ENCODE results near the gene ATP1A4.
"Not testable (repeated sequence)": the region's sequence is repeated elsewhere in the genome, so short reads cannot be mapped to it uniquely, and the experiment has no call there.

ATP1A4 gene

DNA sequence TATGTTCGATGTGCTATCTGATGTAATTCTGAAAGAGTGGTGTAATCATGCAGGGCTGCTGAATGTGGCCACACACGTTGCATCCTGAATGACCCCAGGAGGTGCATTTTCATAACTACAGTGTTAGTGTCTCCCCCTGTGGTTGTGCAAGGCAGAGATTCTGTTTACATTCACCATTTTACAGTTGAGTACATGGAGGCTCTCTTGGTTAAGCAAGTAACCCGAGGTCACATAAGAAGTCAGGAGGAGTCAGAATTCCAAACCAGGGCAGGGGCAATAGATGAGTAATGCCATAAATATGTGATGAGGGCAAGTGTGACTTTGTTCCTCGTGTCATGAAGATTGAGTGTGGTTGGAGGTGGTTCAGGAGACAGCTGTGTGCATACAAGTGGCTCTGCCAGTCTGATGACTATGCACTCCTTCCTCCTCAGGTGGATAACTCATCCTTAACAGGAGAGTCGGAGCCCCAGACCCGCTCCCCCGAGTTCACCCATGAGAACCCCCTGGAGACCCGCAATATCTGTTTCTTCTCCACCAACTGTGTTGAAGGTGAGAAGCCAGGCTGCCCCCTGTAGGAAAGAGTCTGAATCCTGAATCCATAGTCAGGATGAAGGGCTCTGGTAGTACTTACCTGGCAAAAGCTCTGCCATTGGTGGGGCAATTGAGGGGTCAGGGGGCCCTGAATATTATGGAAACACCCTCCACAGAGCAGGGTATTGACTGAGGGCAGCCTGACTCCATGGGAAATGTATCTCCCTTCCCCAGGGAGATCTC is 26.5 kb upstream of the ATP1A4 start:
- DNase-seq = no peak

DNA sequence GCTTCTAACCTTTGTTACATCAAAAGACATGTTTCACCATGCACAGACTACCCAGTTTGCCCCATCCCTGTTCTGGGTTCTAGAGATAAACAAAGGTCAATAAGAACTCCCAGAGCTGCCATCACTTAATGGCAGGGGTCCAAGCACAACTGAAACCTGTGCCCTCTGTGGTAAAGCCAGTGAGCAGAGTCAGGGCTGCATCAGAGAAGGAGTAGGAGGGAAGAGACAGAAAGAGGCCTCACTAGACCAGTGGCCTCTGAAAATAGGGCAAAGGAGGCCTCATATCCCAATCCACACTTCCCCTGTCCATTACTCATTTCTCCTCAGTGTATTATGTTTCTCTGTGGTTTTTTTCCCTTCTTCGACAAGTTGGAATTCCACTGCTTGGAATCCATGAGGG is 25.7 kb upstream of the ATP1A4 start:
- no peak for DNase-seq

DNA sequence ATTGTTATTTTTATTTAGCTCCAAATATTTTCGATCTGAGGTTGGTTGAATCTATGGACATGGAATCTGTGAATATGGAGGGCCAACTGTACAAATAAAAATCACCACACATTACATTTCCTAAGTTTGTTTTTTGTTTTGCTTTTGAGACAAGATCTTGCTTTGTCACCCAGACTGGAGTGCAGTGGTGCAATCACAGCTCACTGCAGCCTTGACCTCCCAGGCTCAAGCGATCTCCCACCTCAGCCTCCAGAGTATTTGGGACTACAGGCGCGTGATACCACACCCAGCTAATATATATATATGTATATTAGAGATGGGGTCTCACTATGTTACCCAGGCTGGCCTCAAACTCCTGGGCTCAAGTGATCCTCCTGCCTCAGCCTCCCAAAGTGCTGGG is 25.1 kb upstream of the ATP1A4 start:
- not testable (repeated sequence) for DNase-seq

DNA sequence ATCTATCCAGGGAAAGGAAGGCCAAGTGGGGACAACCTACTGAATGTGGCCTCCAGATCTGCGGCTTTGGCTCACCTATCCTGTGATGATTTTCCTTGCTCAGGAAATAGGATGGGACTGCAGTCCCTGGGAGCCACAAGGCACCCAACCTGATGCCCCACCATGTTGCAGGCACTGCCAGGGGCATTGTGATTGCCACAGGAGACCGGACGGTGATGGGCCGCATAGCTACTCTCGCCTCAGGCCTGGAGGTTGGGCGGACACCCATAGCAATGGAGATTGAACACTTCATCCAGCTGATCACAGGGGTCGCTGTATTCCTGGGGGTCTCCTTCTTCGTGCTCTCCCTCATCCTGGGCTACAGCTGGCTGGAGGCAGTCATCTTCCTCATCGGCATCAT is 24.0 kb upstream of the ATP1A4 start:
- DNase-seq = no peak

DNA sequence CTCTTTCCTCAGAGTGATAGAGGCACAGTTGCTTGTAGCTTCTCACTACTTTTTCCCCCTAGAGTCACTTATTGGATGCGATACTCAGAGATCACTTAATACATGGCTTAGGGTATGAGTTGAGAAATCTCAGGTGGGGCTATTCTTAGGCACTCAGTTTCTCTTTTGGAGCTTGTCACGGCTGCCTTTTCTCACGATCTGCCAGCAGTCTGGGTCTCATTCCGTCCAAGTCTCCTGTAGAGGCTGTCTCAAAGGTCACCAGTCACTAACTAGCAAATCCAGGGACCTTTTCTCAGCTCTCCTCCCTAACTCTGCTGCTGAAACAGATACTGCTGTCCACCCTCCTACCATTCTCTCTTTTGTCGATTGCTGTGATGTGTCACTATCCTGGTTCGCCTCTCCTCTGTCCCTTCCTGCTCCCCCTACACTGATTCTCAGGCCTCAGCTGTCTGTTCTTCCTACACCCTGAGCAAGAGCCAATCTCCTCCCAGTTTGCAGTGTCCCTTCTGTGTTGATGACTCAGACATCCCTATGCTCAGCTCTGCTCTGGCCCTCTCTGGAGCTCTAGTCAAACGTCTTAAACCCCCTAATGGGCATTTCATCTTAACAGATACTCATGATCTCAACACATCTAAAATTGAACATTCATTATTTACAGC is 23.4 kb upstream of the ATP1A4 start:
- DNase-seq = no peak

DNA sequence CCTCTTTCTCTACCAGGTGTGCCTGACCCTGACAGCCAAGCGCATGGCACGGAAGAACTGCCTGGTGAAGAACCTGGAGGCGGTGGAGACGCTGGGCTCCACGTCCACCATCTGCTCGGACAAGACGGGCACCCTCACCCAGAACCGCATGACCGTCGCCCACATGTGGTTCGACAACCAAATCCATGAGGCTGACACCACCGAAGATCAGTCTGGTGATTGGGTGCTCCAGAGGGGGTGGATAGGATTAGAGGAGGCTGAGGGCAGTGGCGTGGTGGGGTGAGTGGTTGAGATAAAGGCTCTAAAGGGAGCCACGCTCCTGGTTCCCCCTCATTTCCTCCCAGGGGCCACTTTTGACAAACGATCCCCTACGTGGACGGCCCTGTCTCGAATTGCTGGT is 22.8 kb upstream of the ATP1A4 start:
- DNase-seq = no peak

DNA sequence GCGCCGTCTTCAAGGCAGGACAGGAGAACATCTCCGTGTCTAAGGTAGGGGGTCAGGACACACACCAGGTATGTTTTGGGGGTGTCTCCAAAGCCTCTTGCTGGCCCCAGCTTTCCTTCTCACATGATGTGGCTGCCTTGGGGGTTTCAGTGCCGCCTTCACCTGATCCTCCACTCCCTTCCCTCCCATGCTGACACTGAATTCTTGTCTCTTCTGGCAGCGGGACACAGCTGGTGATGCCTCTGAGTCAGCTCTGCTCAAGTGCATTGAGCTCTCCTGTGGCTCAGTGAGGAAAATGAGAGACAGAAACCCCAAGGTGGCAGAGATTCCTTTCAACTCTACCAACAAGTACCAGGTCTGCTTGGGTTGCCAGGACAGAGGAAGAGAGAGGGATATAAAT is 22.4 kb upstream of the ATP1A4 start:
- DNase-seq = no peak

DNA sequence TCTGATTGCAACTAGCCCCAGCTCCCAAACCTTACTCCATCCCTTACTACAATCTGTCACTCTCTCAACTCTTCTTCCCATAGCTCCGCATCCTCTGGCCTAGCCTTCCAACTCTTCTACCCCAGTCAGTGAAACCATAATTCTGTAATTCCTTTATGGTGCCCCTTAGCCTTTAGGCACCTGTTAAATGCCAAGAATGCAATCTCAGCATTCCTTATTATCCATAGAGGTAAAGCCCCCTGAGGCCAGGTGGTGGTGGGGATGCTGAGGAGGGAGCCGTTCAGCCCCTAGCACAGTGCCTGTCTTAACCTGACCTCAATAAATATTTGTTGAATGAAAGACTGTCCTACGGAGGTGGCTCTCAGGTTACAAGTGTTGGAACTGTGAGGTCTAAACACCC is 21.8 kb upstream of the ATP1A4 start:
- DNase-seq = no peak

DNA sequence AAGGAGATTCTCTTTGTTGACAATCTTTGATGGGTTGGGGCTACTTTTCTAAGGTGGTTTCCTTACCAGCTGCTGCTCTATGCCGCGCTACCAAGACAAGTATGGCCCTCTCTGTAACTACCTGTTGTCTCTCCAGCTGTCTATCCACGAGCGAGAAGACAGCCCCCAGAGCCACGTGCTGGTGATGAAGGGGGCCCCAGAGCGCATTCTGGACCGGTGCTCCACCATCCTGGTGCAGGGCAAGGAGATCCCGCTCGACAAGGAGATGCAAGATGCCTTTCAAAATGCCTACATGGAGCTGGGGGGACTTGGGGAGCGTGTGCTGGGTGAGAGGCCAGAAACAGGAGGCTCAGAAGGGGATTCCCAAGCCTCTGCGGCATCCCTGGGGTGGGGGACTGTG is 21.4 kb upstream of the ATP1A4 start:
- DNase-seq = no peak

DNA sequence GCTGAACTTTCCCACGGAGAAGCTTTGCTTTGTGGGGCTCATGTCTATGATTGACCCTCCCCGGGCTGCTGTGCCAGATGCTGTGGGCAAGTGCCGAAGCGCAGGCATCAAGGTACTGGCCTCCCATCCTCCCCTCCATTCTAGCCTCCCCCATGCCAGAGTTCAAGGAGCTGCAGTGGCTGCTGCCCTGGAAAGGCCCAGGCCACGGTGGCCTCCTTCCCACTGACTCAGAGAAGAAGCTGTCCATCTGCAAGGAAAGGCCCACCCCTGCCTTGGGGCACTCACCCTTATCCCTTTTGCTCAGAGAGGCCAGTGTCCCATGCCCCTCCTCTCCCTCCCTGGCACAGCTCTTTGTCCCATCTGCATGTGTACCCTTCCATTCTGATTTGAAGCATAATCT is 20.9 kb upstream of the ATP1A4 start:
- DNase-seq = no peak

DNA sequence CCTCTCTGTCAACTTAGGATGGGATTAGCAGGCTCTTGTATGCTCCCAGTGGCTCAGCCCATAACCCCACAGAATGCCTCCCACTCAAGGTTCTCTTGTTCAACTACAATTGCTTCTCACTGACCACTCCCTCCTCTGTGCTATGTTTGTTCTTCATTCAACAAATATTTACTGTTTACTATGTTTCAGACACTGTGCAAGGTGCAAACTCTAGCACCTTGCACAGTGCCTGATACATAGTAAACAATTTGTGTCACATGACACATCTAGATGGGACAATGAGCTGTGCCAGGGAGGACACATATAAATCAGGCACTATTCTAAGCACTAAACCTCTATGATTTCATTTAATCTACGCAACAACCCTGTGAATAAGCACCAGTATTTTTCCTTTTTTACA is 20.5 kb upstream of the ATP1A4 start:
- DNase-seq = no peak

DNA sequence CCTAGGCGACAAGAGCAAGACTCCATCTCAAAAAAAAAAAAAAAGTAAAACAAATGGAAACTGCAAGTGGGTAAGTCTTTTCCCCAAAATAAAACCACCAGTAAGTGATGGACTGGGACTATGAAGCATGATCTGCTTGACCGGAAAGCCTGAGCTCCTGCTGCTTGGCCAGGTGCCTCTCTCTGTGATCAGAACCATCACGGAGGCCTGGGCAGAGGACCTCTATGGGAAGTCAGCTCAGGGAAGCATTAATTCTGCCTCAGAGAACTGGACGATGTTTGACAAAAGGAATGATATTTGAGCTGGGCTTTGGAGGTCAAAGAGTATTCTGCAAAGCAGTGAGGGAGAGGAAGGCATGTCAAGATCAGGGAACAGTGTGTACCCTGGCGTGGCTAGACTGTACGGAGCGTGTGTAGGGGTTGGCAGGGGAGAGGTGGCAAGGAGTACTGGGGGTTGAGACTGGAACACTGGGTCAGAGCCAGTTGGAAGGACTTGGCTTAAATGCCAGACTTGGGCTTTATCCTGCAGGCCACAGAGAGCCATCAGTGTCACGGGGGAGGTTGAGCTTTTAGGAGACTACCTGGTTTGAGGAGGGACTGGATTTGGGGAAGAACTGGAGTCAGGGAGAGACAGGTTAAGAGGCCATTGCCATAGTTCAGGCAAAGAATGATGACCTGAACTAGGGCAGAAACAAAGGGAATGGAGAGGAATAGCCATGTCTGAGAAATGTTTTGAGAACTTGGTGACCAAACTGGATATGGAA is 19.4 kb upstream of the ATP1A4 start:
- DNase-seq = no peak

DNA sequence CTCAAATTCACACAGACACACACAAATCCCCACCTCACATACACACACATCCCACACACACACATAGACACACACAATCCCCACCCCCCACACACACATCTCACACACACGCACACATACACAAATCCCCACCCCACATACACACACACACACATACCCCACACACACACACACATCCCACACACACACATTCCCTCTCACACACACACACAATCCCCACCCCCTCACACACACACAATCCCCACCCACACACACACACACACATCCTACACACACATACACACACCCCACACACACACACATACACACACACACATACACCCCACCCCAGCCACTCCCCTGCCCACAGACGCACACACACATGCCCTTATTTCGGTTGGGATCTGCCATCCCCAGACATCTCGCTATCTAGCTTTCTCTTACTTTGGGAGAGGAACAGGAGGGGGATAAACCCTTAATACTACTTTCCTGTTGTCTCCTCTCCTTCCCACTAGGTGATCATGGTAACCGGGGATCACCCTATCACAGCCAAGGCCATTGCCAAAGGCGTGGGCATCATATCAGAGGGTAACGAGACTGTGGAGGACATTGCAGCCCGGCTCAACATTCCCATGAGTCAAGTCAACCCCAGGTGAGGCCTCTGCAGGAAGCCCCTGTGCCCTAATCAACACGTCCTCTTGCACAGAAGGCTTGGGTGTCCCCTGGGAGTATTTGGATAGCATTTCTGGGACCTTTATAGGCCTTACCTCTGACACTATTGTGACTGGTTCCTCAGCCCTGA is 17.2 kb upstream of the ATP1A4 start:
- DNase-seq = no peak

DNA sequence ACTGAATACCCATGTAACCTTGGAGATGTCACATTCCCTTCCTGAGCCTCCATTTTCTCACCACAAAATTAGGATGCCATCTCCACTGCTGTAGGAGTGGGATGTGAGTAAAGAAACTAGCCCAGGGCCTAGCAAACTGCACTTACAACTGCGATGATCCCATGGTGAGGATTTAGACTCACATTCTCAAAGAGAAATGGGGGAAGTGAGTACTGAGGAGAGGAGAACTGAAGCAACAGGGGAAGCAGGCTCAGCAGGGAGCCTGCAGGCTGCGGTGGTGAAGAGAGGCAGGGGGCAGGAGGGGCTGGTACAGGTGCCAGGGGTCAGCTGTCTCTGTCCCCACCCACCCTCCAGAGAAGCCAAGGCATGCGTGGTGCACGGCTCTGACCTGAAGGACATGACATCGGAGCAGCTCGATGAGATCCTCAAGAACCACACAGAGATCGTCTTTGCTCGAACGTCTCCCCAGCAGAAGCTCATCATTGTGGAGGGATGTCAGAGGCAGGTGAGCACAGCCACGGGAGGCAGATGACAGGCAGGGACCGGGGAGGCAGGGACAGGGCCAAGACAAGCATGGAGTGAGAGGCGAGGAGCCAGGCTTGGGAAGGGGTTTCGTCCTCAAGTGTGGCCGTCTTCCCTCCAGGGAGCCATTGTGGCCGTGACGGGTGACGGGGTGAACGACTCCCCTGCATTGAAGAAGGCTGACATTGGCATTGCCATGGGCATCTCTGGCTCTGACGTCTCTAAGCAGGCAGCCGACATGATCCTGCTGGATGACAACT is 16.4 kb upstream of the ATP1A4 start:
- DNase-seq = no peak

DNA sequence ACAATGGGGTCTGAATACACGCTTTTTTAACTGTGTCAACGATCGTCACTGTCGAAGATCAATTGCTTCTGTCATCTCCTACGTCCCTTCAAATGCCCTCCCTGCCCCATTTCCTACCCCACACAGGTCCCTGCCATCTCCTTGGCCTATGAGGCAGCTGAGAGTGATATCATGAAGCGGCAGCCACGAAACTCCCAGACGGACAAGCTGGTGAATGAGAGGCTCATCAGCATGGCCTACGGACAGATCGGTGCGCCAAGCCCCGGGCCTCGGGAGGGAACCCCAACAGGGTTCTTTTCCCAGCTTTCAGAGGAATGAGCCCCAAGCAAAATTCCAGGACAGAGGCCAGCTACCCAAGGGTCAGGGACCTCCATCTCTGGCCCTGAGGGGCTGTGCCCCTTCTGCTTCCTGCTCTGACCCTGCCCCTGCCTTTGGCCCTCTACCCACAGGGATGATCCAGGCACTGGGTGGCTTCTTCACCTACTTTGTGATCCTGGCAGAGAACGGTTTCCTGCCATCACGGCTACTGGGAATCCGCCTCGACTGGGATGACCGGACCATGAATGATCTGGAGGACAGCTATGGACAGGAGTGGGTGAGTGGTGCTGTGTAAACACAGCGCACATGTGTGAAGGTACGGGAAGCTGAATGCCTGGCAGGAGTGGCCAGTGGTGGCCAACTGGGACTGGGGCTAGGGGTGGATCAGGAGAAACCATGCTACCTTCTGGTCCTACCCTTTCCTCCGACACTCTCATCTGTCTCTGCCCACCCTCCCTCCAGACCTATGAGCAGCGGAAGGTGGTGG is 15.1 kb upstream of the ATP1A4 start:
- DNase-seq = no peak

DNA sequence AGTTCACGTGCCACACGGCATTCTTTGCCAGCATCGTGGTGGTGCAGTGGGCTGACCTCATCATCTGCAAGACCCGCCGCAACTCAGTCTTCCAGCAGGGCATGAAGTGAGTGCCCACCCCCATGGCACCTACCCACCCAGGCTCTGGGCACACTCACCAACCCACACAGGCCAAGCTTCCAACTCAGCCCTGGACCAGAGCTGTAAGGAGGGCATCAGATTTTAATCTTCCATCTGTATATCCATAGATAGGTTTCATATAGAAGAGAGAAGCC is 14.5 kb upstream of the ATP1A4 start:
- DNase-seq = no peak

DNA sequence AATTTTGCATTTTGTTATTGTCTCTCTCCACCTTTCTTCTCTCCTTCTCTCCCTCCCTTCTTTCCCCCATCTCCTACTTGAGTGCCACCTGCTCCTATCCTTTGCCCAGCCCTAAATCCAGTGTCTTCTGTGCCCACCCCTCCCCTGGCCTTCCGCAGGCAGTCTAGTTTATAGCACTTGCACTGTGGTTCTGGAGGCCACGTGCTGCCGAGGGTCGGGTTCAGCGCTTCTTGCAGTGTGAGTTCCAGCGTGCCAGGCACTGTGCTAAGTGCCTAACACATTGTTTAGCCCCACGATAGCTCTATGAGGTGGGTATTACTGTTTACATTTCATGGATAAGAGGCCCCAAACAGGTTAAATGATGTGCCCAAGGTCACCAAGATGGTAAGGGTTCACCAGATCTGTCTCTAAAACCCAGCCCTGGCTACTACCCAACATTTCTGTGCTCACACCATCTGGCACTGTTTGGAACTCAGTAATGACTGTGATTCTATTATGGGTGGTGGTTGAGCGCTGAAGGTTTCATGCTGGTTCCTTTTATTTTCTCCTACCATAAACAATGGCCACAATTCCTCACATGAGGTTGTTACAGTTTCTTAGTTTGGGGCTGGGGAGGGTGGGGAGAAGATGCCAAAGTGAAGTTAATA is 14.1 kb upstream of the ATP1A4 start:
- DNase-seq = no peak

DNA sequence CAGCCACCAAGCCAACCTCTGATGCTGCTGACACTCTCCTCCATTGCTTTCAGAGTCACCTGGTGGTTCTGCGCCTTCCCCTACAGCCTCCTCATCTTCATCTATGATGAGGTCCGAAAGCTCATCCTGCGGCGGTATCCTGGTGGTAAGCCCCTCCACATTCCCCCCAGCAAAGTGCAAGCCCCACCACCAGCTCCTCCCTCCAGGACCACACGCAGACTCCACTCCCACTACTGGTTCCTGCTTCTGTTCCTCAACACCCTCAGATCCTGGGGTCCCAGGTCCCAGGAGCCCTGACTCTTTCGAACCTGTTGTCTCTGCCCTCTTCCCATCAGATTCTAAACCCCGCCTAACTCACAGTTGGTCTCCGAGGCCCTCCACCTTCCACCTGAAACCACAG is 11.6 kb upstream of the ATP1A4 start:
- DNase-seq = no peak

DNA sequence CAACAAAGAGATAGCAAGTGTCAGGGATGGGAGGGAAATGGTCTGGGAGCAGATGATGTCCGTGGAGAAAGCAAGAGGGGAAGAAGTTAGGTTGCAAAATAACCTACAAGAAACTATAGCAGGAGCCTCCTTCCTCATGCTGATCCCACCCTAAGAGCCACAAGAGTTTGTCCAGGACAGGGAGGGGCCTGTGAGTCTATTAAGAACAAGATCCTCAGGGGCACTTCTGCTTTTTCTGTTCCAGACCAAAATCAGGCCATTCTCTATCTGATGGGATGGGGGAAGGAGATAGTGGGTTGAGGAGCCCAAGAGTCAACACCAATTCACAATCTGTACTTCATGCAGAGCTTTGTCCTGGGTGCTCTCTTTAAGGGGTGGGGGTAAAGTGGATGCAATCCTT is 7.7 kb upstream of the ATP1A4 start:
- DNase-seq = no peak

DNA sequence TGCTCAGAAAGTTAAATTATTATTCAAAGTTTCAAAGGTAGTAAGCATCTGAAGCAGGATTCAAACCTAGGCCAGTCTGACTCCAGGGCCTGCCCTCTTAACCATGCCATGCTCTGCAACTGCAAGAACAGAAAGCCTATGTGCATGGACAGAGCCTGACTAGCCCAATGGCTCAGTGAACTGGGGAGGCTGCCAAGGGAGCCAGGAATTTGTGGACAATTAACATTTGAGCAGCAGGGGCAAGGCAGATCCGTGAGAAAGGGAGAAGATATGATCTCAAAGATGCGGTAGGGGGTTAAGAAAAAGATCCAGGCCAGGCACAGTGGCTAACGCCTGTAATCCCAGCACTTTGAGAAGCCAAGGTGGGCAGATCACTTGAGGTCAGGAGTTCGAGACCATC is 6.5 kb upstream of the ATP1A4 start:
- DNase-seq = no peak

DNA sequence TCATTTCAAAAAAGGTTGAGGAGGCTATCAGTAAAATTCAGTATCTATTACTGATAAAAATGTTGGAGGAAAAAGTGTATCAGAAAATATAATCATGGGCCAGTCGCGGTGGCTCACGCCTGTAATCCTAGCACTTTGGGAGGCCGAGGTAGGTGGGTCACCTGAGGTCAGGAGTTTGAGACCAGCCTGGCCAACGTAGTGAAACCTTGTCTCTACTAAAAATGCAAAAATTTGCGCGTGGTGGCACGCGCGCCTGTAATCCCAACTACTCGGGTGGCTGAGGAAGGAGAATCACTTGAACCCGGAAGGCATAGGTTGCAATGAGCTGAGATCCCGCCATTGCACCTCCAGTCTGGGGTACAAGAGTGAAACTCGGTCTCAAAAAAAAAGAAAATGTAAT is 5.3 kb upstream of the ATP1A4 start:
- DNase-seq = no peak

Measured in NCI-H2029 (cell line).